Psoas muscle (tissue), 8 donors: ENCODE results near the gene DNASE1L2. TPM values are rescaled to one million over a fixed set of nuclear protein-coding genes. Genes with fewer than 3 reads are reported as not detected.
"Not testable (repeated sequence)": the region's sequence is repeated elsewhere in the genome, so short reads cannot be mapped to it uniquely, and the experiment has no call there.

Experiments used
- ATAC-seq, 4 donors: fragments of 200-7000 bp; cut with Tn5 transposase; one replicate each; pipeline ENCODE4 v1.9.1; 2020; ENCODE audit warnings: moderate library complexity in 3 of 4, mild to moderate bottlenecking in 2 of 4
- DNase-seq, 2 donors: peaks; one replicate each; pipeline ENCODE4 v3.0.0-alpha.2; 2020
- H3K27ac ChIP-seq: fragments of 200-600 bp; one replicate; pipeline ENCODE4 v1.8.0; 2022
- H3K27me3 ChIP-seq, 3 donors: fragments of 200-600 bp in 1 of 3; one replicate each; pipeline versions ENCODE4 v1.6.1 to v1.8.0; 2013 to 2022; ENCODE audit warnings: low read length in 2 of 3, mild to moderate bottlenecking in 2 of 3, moderate library complexity in 1 of 3; ENCODE audit not compliant: insufficient read depth in 3 of 3
- H3K36me3 ChIP-seq, 2 donors: fragments of 200-600 bp in 1 of 2; one replicate each; pipeline versions ENCODE4 v1.6.1 to v1.8.0; 2013 to 2022; ENCODE audit warnings: low read depth in 1 of 2, mild to moderate bottlenecking in 1 of 2, moderate library complexity in 1 of 2; ENCODE audit not compliant: insufficient read depth in 1 of 2
- H3K4me1 ChIP-seq: fragments of 200-600 bp; one replicate; pipeline ENCODE4 v1.8.0; 2022
- H3K4me3 ChIP-seq: fragments of 200-600 bp; one replicate; pipeline ENCODE4 v1.8.0; 2022; ENCODE audit warnings: mild to moderate bottlenecking
- H3K9me3 ChIP-seq: fragments of 200-600 bp; one replicate; pipeline ENCODE4 v1.8.0; 2022
- CTCF ChIP-seq: fragments of 200-600 bp; IDR thresholded peaks from one replicate; pipeline ENCODE4 v1.8.0; 2022; ENCODE audit warnings: antibody characterized with exemption
- WGBS, 3 donors: extraction: QIAGEN DNeasy Blood & Tissue Kit; methylation state at CpG; one replicate each; pipeline versions ENCODE4 v1.1.6 to v1.1.7; 2013; 5-methylcytosine and 5-hydroxymethylcytosine counted together
- intact Hi-C, 2 donors: fragments of 100-400 bp; cut with DNase I; formaldehyde crosslinking; loops; one replicate each; pipeline versions ENCODE4 v1.11.0 to v1.14.2; 2022
- polyA plus RNA-seq, 3 donors: library from polyadenylated mRNA; stranded (reverse); fragments of 200-250 nt; gene quantifications; one replicate each; pipeline ENCODE4 v1.2.3, GENCODE V29; 2013
- total RNA-seq, 4 donors: library from RNA; stranded (reverse); fragmentation: NEBNext Ultra II Directional in 2 of 4; extraction: Animal tissue kit (Norgen Biotek cat#: 25700) in 2 of 4; gene quantifications; one replicate each; pipeline versions ENCODE4 v1.2.1 to v1.2.4, GENCODE V29; 2021 to 2023
- donor health status: healthy with polysubstance abuse.
- donor health status: DM: no; HTN: no; CAD: no; lungs with moderate emphysema.
- donor health status: Bipolar disorder and iron deficiency.
- donor health status: healthy.
- donor health status: DM: yes; HTN: yes; CAD: no.
- donor health status: DM: no; HTN: no; CAD: no.
- donor health status: DM: no; HTN: no; CAD: no.
- donor health status: DM: yes; HTN: yes; CAD: no.

DNASE1L2 gene
- total and polyA plus RNA-seq, 7 donors = 0.17 to 1.2 (median 0.34) TPM

GRCh38 chr16:2238150-2238837 is 2.0 kb downstream of the DNASE1L2 start:
- intact Hi-C loops = no loop called here
- TF ChIP-seq CTCF = no peak
- H3K27ac ChIP-seq = no peak overlapping the region
- H3K36me3 ChIP-seq = peaks cover 9 to 66% of the 10 kb centered on the region in 2 donors
- DNase-seq = peak in 1 of 2 donors; percentile 49
- peaks cover 9% of the 10 kb centered on the region for H3K4me1 ChIP-seq
- peak in 3 of 4 donors; percentile 16 to 33 (median 31) for ATAC-seq
- WGBS, 3 donors = 52 to 65% (median 52%) methylated on average over 16 to 18 of the region's 18 CpGs
- no peak overlapping the region for H3K4me3 ChIP-seq
- H3K9me3 ChIP-seq = no peaks in the 10 kb centered on the region
- H3K27me3 ChIP-seq = peaks cover 0 to 13% (median 4%) of the 10 kb centered on the region in 3 donors

GRCh38 chr16:2238838-2239675 is 2.8 kb downstream of the DNASE1L2 start:
- DNase-seq (no peak), ATAC-seq (peak in 3 of 4 donors; percentile 3 to 25 (median 18))
- Histone ChIP-seq H3K27ac (no peak overlapping the region), H3K4me3 (no peak overlapping the region), H3K9me3 (no peaks in the 10 kb centered on the region), H3K4me1 (peaks cover 9% of the 10 kb centered on the region), H3K36me3 (peaks cover 9 to 66% of the 10 kb centered on the region in 2 donors), H3K27me3 (peaks cover 0 to 13% (median 4%) of the 10 kb centered on the region in 3 donors)
- WGBS, 3 donors = 59 to 79% (median 64%) methylated on average over 15 of the region's 15 CpGs
- intact Hi-C loops = no loop called here
- TF ChIP-seq CTCF = no peak

GRCh38 chr16:2240331-2240730 is 4.1 kb downstream of the DNASE1L2 start:
- H3K4me3 ChIP-seq, ATAC-seq, H3K27ac ChIP-seq, DNase-seq, H3K9me3 ChIP-seq, intact Hi-C loops, H3K4me1 ChIP-seq: not testable (repeated sequence)
- 51 to 67% (median 61%) methylated on average over 9 of the region's 9 CpGs for WGBS, 3 donors
- Histone ChIP-seq H3K27me3 (peaks cover 0 to 10% (median 4%) of the 10 kb centered on the region in 3 donors), H3K36me3 (peaks cover 9 to 66% of the 10 kb centered on the region in 2 donors)

GRCh38 chr16:2242598-2242997 is 6.4 kb downstream of the DNASE1L2 start:
- no peak overlapping the region for H3K27ac ChIP-seq
- H3K9me3 ChIP-seq = no peaks in the 10 kb centered on the region
- 76 to 93% (median 77%) methylated on average over 10 to 11 of the region's 11 CpGs for WGBS, 3 donors
- no peak for ATAC-seq
- H3K36me3 ChIP-seq = peaks cover 15 to 77% of the 10 kb centered on the region in 2 donors
- no peaks in the 10 kb centered on the region for H3K4me1 ChIP-seq
- no peak overlapping the region for H3K4me3 ChIP-seq
- intact Hi-C loops = no loop called here
- no peak for TF ChIP-seq CTCF
- H3K27me3 ChIP-seq = no peaks in the 10 kb centered on the region
- peak in 1 of 2 donors; percentile 46 for DNase-seq

GRCh38 chr16:2243031-2243528 is 6.8 kb downstream of the DNASE1L2 start:
- no peak for TF ChIP-seq CTCF
- intact Hi-C loops = no loop called here
- H3K36me3 ChIP-seq = peaks cover 15 to 77% of the 10 kb centered on the region in 2 donors
- no peaks in the 10 kb centered on the region for H3K4me1 ChIP-seq
- WGBS, 3 donors = 94 to 99% (median 96%) methylated on average over 19 of the region's 19 CpGs
- no peak overlapping the region for H3K4me3 ChIP-seq
- ATAC-seq (no peak), DNase-seq (no peak)
- H3K27me3 ChIP-seq = no peaks in the 10 kb centered on the region
- no peaks in the 10 kb centered on the region for H3K9me3 ChIP-seq
- H3K27ac ChIP-seq = no peak overlapping the region
